NCI-H2227 treated with DMSO at 0.1 percent for 48 hours (cell line): ENCODE results near the gene GH1.
"Not testable (repeated sequence)": the region's sequence is repeated elsewhere in the genome, so short reads cannot be mapped to it uniquely, and the experiment has no call there.

Experiments used
- DNase-seq: peaks from one replicate; lab custom pipeline; 2025; lab: John Stamatoyannopoulos, UW

The GH1 gene

GRCh38 chr17:63918789-63919305 lies at the start of gene GH1:
Gene GH1, minus strand, starts transcription at chr17:63918839. Its CDS starts 63 bp downstream, at chr17:63918776.
- not testable (repeated sequence) for DNase-seq

- no peak for DNase-seq
These were observed 49.3 kb upstream of the GH1 start for GRCh38 chr17:63967953-63968352.

- DNase-seq, result no peak
These were observed 48.1 kb upstream of the GH1 start for GRCh38 chr17:63966646-63967264.

- no peak for DNase-seq
These were observed 44.5 kb upstream of the GH1 start for GRCh38 chr17:63963123-63963522.

- no peak for DNase-seq
These were observed 43.7 kb upstream of the GH1 start for GRCh38 chr17:63962298-63962744.

- DNase-seq, result no peak
These were observed 42.9 kb upstream of the GH1 start for GRCh38 chr17:63961355-63962212.

GRCh38 chr17:63960430-63960829 lies 41.8 kb upstream of the GH1 start:
- no peak for DNase-seq

- no peak for DNase-seq
These were observed 41.4 kb upstream of the GH1 start for GRCh38 chr17:63960006-63960405.

GRCh38 chr17:63956296-63956920 lies 37.8 kb upstream of the GH1 start:
- DNase-seq, result no peak

GRCh38 chr17:63955791-63956190 lies 37.2 kb upstream of the GH1 start:
- no peak for DNase-seq

GRCh38 chr17:63955232-63955631 lies 36.6 kb upstream of the GH1 start:
- no peak for DNase-seq

GRCh38 chr17:63954402-63955063 lies 35.9 kb upstream of the GH1 start:
- no peak for DNase-seq

GRCh38 chr17:63950940-63951907 lies 32.6 kb upstream of the GH1 start:
- no peak for DNase-seq

GRCh38 chr17:63949576-63950250 lies 31.1 kb upstream of the GH1 start:
- DNase-seq, result no peak

- no peak for DNase-seq
These were observed 29.9 kb upstream of the GH1 start for GRCh38 chr17:63948521-63948920.

- DNase-seq, result no peak
These were observed 29.2 kb upstream of the GH1 start for GRCh38 chr17:63947711-63948330.

GRCh38 chr17:63946440-63947363 lies 28.1 kb upstream of the GH1 start:
- DNase-seq, result peak; percentile 10

GRCh38 chr17:63945784-63946439 lies 27.3 kb upstream of the GH1 start:
- DNase-seq, result no peak
